GM23338 (cell line): Measurements from ENCODE around the gene FAM200C. TPM values are rescaled to one million over a fixed set of nuclear protein-coding genes. Genes with fewer than 3 reads are reported as not detected.

Experiments used
- ATAC-seq: fragments of 200-7000 bp; cut with Tn5 transposase; 3 replicates; pipeline ENCODE4 v1.9.1; 2020
- DNase-seq: peaks from one replicate; pipeline ENCODE4 v3.0.0-alpha.2; 2015; ENCODE audit warnings: low spot score
- H2AFZ ChIP-seq: fragments of 200-600 bp; sonication (generic); 2 replicates; pipeline ENCODE4 v1.8.0; 2016; ENCODE audit warnings: antibody characterized with exemption, mild to moderate bottlenecking, moderate library complexity
- H3F3A ChIP-seq: fragments of 200-600 bp; sonication (generic); replicated peaks from 2 replicates; pipeline ENCODE4 v1.8.0; 2017; ENCODE audit warnings: antibody characterized with exemption, mixed run types, low read depth
- H3K27ac ChIP-seq: fragments of 200-600 bp; sonication (generic); 2 replicates; pipeline ENCODE4 v1.6.1; 2016; ENCODE audit warnings: low read depth
- H3K27me3 ChIP-seq: fragments of 200-600 bp; sonication (generic); 2 replicates; pipeline ENCODE4 v1.8.0; 2016; ENCODE audit warnings: mild to moderate bottlenecking, mixed run types, moderate library complexity; ENCODE audit not compliant: insufficient read depth
- H3K36me3 ChIP-seq: fragments of 200-600 bp; sonication (generic); 2 replicates; pipeline ENCODE4 v1.8.0; 2016; ENCODE audit warnings: mild to moderate bottlenecking; ENCODE audit not compliant: insufficient read depth
- H3K4me1 ChIP-seq: fragments of 200-600 bp; sonication (generic); 2 replicates; pipeline ENCODE4 v1.8.0; 2016; ENCODE audit warnings: mild to moderate bottlenecking, moderate library complexity; ENCODE audit not compliant: insufficient read depth
- H3K4me2 ChIP-seq: fragments of 200-600 bp; sonication (generic); 2 replicates; pipeline ENCODE4 v1.7.1; 2017; ENCODE audit warnings: mixed run types
- H3K4me3 ChIP-seq: fragments of 200-600 bp; sonication (generic); 2 replicates; pipeline ENCODE4 v1.6.1; 2016; ENCODE audit warnings: mixed run types
- H3K79me2 ChIP-seq: fragments of 200-600 bp; sonication (generic); replicated peaks from 2 replicates; pipeline ENCODE4 v1.8.0; 2017; ENCODE audit warnings: mild to moderate bottlenecking; ENCODE audit not compliant: insufficient read depth
- H3K9me2 ChIP-seq: fragments of 200-600 bp; sonication (generic); 2 replicates; pipeline ENCODE4 v1.8.0; 2017; ENCODE audit not compliant: insufficient read depth
- H4K20me1 ChIP-seq: fragments of 200-600 bp; sonication (generic); replicated peaks from 2 replicates; pipeline ENCODE4 v1.8.0; 2017; ENCODE audit warnings: mild to moderate bottlenecking; ENCODE audit not compliant: insufficient read depth
- H3K27ac Mint-ChIP-seq: 2 replicates; pipeline ENCODE4 v1.8.0; 2020; ENCODE audit warnings: inconsistent platforms, mild to moderate bottlenecking, moderate library complexity, mixed read lengths
- H3K27me3 Mint-ChIP-seq: 3 replicates; pipeline ENCODE4 v1.8.0; 2022; ENCODE audit warnings: low read depth, mild to moderate bottlenecking, moderate library complexity, mixed read lengths, inconsistent platforms; ENCODE audit not compliant: insufficient read depth, poor library complexity
- H3K36me3 Mint-ChIP-seq: 3 replicates; pipeline ENCODE4 v1.8.0; 2021; ENCODE audit warnings: low read depth, mild to moderate bottlenecking, inconsistent platforms, moderate library complexity, mixed read lengths
- H3K4me1 Mint-ChIP-seq: 3 replicates; pipeline ENCODE4 v1.8.0; 2020; ENCODE audit warnings: mild to moderate bottlenecking, inconsistent platforms, mixed read lengths
- H3K4me3 Mint-ChIP-seq: 3 replicates; pipeline ENCODE4 v1.8.0; 2021; ENCODE audit warnings: moderate library complexity, mild to moderate bottlenecking, inconsistent platforms, mixed read lengths
- H3K9me3 Mint-ChIP-seq: 3 replicates; pipeline ENCODE4 v1.8.0; 2020; ENCODE audit warnings: moderate library complexity, mild to moderate bottlenecking, inconsistent platforms, mixed read lengths
- EZH2 ChIP-seq: fragments of 200-600 bp; sonication (generic); IDR thresholded peaks from one replicate; pipeline ENCODE4 v1.8.0; 2017; ENCODE audit warnings: antibody characterized with exemption, mild to moderate bottlenecking, low read depth; ENCODE audit not compliant: unreplicated experiment
- EZH2phosphoT487 ChIP-seq: fragments of 200-600 bp; sonication (generic); IDR thresholded peaks from one replicate; pipeline ENCODE4 v1.8.1; 2018; ENCODE audit warnings: antibody characterized with exemption; ENCODE audit not compliant: unreplicated experiment
- NANOG ChIP-seq: IDR thresholded peaks from 2 replicates; pipeline ENCODE4 v1.6.1; 2016; ENCODE audit warnings: antibody characterized with exemption, borderline replicate concordance
- POLR2AphosphoS5 ChIP-seq: IDR thresholded peaks from 2 replicates; pipeline ENCODE4 v1.6.1; 2016; ENCODE audit warnings: antibody characterized with exemption, low read depth
- STAT1 ChIP-seq: IDR thresholded peaks from one replicate; pipeline ENCODE4 v1.6.1; 2016; ENCODE audit warnings: antibody characterized with exemption; ENCODE audit not compliant: unreplicated experiment
- ZNF114 ChIP-seq: fragments of 250-450 bp; sonication (Bioruptor Pico); IDR thresholded peaks from 2 replicates; pipeline ENCODE4 v1.5.0; 2020; ENCODE audit warnings: mild to moderate bottlenecking, moderate library complexity
- ZNF331 ChIP-seq: fragments of 250-450 bp; sonication (Bioruptor Pico); IDR thresholded peaks from 2 replicates; pipeline ENCODE4 v1.5.0; 2020; ENCODE audit warnings: low read depth, mild to moderate bottlenecking, moderate library complexity
- polyA plus RNA-seq: library from polyadenylated mRNA; unstranded; fragments of >200 nt; fragmentation: Nextera tagmentation; extraction: Ambion mirVana; gene quantifications from 2 replicates; pipeline ENCODE4 v1.2.1, GENCODE V29; 2016
- total RNA-seq: library from RNA; depleted of rRNA; stranded (reverse); fragments of >200 nt; shearing (Covaris generic); gene quantifications from 2 replicates; pipeline ENCODE4 v1.2.3, GENCODE V29; 2014
- TF ChIP-seq, protein P1 (sequence below), 2 experiments: fragments of 200-600 bp in 1 of 2; sonication (generic) in 1 of 2; conservative IDR thresholded peaks; 2 replicates each; pipeline versions ENCODE4 v1.5.1 to v1.6.1; 2016 to 2017; ENCODE audit warnings: antibody characterized with exemption in 2 of 2, low read depth in 2 of 2, mild to moderate bottlenecking in 2 of 2, moderate library complexity in 1 of 2
- TF ChIP-seq, protein P2 (sequence below): IDR thresholded peaks from 2 replicates; pipeline ENCODE4 v1.6.1; 2016; ENCODE audit warnings: antibody characterized with exemption
- TF ChIP-seq, protein P3 (sequence below): IDR thresholded peaks from one replicate; pipeline ENCODE4 v1.6.1; 2018; ENCODE audit warnings: antibody characterized with exemption; ENCODE audit not compliant: unreplicated experiment

The FAM200C gene
- total and polyA plus RNA-seq, 2 experiments from 2014 or later = 4.6 to 6.9 TPM

DNA sequence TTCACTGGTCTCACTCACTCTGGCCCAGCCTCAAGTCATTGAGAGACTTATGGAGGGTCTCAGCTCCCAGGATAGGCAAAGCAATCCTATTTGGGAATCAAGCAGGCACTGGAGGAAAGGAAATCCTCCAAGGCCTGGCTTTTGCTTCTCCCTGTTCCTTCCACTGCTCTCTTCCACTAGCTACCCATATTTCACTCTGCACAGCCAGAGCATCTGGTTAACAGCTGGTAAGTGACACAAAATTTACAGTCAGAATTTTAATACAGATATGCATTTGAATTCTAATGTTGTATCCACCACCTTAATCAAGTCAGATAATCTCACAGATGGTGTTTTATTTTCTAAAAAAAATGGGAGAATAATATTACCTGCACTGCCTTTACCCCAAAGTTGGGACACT lies 28.6 kb downstream of the FAM200C start:
- no peak overlapping the region for H3K4me3 ChIP-seq
- no peak overlapping the region for H3K4me2 ChIP-seq
- H3K4me1 Mint-ChIP-seq = peaks cover 9% of the 10 kb centered on the region
- H3F3A ChIP-seq = no peaks in the 10 kb centered on the region
- no peaks in the 10 kb centered on the region for H3K79me2 ChIP-seq
- TF ChIP-seq, protein P1, sequence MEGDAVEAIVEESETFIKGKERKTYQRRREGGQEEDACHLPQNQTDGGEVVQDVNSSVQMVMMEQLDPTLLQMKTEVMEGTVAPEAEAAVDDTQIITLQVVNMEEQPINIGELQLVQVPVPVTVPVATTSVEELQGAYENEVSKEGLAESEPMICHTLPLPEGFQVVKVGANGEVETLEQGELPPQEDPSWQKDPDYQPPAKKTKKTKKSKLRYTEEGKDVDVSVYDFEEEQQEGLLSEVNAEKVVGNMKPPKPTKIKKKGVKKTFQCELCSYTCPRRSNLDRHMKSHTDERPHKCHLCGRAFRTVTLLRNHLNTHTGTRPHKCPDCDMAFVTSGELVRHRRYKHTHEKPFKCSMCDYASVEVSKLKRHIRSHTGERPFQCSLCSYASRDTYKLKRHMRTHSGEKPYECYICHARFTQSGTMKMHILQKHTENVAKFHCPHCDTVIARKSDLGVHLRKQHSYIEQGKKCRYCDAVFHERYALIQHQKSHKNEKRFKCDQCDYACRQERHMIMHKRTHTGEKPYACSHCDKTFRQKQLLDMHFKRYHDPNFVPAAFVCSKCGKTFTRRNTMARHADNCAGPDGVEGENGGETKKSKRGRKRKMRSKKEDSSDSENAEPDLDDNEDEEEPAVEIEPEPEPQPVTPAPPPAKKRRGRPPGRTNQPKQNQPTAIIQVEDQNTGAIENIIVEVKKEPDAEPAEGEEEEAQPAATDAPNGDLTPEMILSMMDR (conservative IDR thresholded peaks at IDR 0.05; ENCODE audit: low read depth in 2 of 2) = no peak
- TF ChIP-seq, protein P2, sequence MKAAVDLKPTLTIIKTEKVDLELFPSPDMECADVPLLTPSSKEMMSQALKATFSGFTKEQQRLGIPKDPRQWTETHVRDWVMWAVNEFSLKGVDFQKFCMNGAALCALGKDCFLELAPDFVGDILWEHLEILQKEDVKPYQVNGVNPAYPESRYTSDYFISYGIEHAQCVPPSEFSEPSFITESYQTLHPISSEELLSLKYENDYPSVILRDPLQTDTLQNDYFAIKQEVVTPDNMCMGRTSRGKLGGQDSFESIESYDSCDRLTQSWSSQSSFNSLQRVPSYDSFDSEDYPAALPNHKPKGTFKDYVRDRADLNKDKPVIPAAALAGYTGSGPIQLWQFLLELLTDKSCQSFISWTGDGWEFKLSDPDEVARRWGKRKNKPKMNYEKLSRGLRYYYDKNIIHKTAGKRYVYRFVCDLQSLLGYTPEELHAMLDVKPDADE = no peak
- TF ChIP-seq, protein P3, sequence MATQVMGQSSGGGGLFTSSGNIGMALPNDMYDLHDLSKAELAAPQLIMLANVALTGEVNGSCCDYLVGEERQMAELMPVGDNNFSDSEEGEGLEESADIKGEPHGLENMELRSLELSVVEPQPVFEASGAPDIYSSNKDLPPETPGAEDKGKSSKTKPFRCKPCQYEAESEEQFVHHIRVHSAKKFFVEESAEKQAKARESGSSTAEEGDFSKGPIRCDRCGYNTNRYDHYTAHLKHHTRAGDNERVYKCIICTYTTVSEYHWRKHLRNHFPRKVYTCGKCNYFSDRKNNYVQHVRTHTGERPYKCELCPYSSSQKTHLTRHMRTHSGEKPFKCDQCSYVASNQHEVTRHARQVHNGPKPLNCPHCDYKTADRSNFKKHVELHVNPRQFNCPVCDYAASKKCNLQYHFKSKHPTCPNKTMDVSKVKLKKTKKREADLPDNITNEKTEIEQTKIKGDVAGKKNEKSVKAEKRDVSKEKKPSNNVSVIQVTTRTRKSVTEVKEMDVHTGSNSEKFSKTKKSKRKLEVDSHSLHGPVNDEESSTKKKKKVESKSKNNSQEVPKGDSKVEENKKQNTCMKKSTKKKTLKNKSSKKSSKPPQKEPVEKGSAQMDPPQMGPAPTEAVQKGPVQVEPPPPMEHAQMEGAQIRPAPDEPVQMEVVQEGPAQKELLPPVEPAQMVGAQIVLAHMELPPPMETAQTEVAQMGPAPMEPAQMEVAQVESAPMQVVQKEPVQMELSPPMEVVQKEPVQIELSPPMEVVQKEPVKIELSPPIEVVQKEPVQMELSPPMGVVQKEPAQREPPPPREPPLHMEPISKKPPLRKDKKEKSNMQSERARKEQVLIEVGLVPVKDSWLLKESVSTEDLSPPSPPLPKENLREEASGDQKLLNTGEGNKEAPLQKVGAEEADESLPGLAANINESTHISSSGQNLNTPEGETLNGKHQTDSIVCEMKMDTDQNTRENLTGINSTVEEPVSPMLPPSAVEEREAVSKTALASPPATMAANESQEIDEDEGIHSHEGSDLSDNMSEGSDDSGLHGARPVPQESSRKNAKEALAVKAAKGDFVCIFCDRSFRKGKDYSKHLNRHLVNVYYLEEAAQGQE = no peak
- no peak for TF ChIP-seq ZNF114 (CRISPR knock-in tag)
- ATAC-seq = no peak
- peak overlapping the region; percentile 68 for H3K4me3 Mint-ChIP-seq
- 0 out of 2 replicates have a peak overlapping the region, but pooled peaks have one; percentile 28 for H2AFZ ChIP-seq
- peaks cover 30% of the 10 kb centered on the region for H3K27me3 ChIP-seq
- no peak overlapping the region for H3K27ac Mint-ChIP-seq
- no peaks in the 10 kb centered on the region for H4K20me1 ChIP-seq
- H3K36me3 Mint-ChIP-seq = no peaks in the 10 kb centered on the region
- peaks cover 12% of the 10 kb centered on the region for H3K27me3 Mint-ChIP-seq
- no peaks in the 10 kb centered on the region for H3K36me3 ChIP-seq
- H3K27ac ChIP-seq = no peak overlapping the region
- H3K4me1 ChIP-seq = peaks cover 5% of the 10 kb centered on the region; the same call in 1 of the 2 replicates
- H3K9me2 ChIP-seq = no peaks in the 10 kb centered on the region
- DNase-seq = no peak
- H3K9me3 Mint-ChIP-seq = no peaks in the 10 kb centered on the region

DNA sequence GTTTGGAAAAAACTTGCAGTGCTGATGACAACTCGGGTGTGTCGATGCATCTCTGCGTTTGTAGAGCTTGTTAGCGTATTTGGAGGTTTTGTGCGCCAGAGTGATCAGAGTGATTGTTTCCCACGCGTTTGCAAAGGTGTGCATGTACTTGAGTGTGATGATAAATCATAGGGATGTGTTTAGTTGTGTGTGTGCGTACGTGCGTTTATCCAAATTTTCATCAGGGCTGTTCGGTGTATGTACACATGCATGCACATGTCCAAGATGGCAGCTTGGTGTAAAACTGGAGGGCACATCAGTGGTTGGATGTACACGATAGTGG lies 29.2 kb downstream of the FAM200C start:
- Histone ChIP-seq H3K4me2 (peak overlapping the region; percentile 96), H2AFZ (peak overlapping the region; percentile 100), H4K20me1 (no peaks in the 10 kb centered on the region), H3F3A (no peaks in the 10 kb centered on the region), H3K36me3 (no peaks in the 10 kb centered on the region), H3K9me2 (no peaks in the 10 kb centered on the region), H3K4me3 (peak overlapping the region; percentile 73), H3K4me1 (peaks cover 5% of the 10 kb centered on the region; the same call in 1 of the 2 replicates), H3K27ac (no peak overlapping the region), H3K79me2 (no peaks in the 10 kb centered on the region), H3K27me3 (peaks cover 30% of the 10 kb centered on the region)
- Mint-ChIP-seq H3K36me3 (no peaks in the 10 kb centered on the region), H3K4me1 (peaks cover 9% of the 10 kb centered on the region), H3K9me3 (no peaks in the 10 kb centered on the region), H3K27ac (no peak overlapping the region), H3K4me3 (peak overlapping the region; percentile 68), H3K27me3 (peaks cover 12% of the 10 kb centered on the region)
- DNase-seq (no peak), ATAC-seq (no peak)
- TF ChIP-seq ZNF331 (no peak), NANOG (no peak), EZH2 (no peak), POLR2AphosphoS5 (no peak), STAT1 (no peak), EZH2phosphoT487 (no peak)
- TF ChIP-seq, protein P1 (conservative IDR thresholded peaks at IDR 0.05; ENCODE audit: low read depth in 2 of 2) = no peak
